Middle frontal gyrus (tissue), 1 donor: Measurements from ENCODE around the gene VSTM2B.
"Not testable (repeated sequence)": the region's sequence is repeated elsewhere in the genome, so short reads cannot be mapped to it uniquely, and the experiment has no call there.

Source experiments
- DNase-seq: peaks from one replicate; pipeline ENCODE4 v3.0.0-alpha.2; 2015; ENCODE audit warnings: low spot score; ENCODE audit errors: extremely low spot score

Gene VSTM2B

DNA sequence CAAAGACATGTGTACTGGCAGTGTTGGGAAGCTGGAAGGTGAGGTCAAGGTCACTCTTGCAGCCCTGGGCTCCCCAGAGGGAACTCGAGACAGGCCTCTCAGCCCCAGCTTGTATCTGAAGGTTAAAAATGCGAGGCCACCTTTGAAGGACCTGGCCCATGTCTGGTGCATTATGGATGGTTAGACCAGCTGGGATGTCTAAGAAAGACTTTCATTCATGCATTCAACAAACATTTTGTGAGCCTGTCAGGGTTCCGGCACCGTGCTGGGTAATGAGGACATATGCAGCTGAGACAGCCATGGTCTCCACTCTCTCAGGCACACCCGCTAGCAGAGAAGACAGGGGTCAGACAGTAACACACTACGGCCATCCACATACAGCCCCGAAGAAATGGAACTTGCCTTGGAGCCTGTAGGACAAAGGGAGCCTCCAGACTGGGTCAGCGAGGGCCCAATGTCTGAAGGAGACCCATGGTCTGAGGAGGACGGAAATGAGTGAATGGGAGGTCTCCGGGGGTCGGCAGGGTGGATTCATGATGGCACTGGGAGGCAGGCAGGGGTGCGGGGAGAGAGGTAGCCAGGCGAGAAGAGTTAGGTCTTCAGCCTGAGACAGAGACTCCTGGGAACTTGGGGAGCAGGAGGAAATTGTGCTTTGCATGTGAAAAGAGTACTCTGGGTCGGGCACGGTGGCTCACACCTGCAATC lies 19.0 kb downstream of the VSTM2B start:
- DNase-seq = no peak

DNA sequence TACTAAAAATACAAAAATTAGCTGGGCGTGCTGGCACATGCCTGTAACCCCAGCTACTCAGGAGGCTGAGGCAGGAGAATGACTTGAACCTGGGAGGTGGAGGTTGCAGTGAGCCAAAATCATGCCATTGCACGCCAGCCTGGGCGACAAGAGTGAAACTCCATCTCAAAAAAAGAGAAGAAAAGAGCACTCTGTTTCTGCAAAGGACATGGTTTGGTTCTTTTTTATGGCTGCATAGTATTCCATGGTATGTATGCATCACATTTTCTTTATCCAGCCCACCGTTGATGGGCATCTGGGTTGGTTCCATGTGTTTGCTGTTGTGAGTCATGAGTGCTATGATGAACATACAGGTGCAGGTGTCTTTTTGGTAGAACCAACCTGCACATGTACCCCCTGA lies 19.7 kb downstream of the VSTM2B start:
- not testable (repeated sequence) for DNase-seq

DNA sequence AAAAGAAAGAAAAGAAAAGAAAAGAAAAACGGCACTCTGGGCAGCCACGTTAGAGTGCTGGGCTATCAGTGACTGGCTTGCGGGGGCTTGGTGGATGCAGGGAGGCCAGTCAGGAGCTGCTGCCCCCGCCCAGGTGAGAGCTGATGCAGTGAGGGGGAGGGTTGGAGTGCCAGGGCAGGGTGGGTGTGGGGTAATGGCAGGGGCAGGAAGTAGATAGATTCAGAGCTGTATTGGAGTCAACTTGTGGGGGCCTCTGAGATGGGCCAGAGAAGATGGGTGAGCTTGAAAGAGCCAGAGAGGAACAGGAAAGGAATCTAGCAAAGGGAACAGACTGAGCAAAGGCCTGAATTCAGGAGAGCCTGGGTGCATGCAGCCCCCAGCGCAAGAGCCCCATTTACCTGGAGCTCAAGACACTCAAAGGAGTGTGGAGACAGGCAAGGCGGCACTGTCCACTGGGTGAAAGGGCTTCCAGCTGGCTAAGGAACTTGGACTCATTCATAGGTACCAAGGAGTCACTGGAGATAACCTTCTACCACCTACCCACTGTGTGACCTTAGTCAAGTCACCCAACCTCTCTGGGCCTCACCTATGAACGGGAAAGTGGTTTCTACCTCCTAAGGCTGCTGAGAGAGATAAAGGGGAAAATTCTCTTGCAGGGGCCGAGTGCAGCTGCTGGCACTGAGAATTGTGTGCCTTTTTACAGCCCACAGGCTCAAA lies 20.2 kb downstream of the VSTM2B start:
- DNase-seq = no peak

DNA sequence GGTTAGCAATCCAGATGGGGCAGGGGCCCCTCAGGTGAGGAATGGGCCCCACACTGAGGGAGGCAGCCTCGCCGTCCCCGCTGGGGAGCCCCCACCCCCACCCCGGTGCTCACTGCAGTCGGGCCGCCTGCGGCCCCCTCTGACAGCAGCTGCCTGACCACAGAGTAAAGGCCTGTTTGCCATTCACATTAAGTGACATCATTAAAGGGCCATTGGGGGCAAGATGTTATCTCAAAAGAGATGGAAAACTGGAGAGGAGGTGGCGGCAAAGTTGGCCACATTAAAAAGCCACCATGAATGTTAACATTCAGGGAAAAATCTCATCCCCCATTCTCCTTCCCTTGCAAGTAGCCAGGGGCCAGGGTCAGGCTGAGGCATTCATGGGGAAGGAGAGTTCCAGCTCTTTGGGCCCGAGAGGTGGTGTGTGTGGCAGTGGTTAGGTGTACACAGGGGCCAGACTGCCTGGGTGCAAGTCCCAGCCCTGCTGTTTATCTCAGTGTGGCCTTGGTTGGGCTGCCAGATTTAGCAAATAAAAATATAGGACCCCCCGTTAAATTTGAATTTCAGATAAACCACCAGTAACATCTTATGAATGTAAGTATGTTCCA lies 20.9 kb downstream of the VSTM2B start:
- no peak for DNase-seq

DNA sequence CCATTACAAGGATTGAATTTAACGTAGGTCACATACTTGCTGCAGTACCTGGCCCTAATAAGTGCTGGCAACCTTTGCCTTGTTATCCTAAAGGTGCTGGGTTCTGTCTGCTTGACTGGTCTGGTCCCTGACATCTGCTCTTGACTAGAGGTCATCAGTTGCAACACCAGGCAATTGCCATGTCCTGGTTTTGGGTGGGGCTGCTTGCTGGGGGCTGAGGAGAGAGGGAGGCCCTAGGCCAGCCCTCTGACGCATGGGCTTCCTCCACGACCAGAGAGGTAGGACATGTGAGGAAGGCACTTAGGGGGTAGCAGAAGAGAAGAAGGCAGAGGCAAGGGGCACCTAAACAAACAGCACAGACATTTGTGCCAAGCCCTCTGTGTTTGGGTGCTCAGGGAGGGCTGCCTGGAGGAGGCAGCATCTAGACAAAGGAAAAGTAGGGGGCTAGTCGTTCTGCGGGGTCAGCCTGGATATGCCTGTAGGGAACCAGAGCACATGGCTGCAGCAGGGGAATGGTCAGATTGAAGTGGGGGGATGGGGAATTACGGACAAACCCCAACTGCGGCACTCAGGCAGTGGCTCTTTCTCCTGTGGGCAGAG lies 21.7 kb downstream of the VSTM2B start:
- DNase-seq = no peak

DNA sequence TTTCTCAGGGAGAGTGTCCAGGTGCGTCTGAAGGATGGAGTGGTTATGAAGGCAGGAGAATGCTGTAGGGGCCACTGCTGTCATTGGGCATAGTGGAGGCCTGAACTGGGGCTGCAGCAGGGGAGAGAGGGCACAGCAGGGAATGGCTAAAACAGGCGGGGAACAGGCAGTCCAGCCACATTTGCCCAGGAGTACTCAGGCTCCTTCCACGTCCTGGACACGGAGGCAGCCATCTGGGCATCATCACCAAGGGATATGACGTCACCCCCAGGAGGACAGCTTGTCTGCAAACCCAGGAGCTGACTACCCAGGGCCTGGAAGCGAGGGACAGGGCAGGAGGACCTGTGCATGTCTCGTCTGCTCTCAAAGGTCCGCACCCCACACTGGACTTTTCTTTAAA lies 22.2 kb downstream of the VSTM2B start:
- no peak for DNase-seq

DNA sequence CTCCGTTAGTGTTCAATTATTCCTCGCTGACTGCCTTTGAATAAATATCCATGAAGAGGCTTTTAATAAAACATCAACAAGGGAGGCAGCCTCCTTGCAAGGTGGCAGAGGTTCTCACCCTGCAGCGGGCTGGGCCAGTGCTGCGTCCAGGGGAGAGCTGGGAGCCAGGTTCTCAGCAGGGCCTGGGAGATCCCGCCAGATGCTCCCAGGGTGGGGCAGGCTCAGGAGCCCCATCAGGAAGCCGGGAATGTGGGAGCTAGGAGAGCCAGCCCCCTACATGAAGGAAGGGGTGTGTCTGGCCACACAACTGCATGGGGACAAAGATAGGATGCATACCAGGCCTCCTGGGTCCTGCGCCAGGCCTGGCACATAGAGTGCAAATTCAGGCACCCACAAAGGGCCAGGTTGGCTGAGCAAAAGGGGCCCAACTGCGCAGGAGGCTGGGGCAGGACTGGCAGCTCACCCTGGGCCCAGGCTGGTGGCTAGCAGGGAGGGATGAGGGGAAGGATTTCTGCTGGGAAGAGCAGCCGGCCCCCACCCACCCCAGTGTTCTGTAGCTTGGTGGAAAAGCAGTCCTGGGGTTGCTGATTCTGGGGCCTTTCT lies 22.8 kb downstream of the VSTM2B start:
- DNase-seq = no peak

DNA sequence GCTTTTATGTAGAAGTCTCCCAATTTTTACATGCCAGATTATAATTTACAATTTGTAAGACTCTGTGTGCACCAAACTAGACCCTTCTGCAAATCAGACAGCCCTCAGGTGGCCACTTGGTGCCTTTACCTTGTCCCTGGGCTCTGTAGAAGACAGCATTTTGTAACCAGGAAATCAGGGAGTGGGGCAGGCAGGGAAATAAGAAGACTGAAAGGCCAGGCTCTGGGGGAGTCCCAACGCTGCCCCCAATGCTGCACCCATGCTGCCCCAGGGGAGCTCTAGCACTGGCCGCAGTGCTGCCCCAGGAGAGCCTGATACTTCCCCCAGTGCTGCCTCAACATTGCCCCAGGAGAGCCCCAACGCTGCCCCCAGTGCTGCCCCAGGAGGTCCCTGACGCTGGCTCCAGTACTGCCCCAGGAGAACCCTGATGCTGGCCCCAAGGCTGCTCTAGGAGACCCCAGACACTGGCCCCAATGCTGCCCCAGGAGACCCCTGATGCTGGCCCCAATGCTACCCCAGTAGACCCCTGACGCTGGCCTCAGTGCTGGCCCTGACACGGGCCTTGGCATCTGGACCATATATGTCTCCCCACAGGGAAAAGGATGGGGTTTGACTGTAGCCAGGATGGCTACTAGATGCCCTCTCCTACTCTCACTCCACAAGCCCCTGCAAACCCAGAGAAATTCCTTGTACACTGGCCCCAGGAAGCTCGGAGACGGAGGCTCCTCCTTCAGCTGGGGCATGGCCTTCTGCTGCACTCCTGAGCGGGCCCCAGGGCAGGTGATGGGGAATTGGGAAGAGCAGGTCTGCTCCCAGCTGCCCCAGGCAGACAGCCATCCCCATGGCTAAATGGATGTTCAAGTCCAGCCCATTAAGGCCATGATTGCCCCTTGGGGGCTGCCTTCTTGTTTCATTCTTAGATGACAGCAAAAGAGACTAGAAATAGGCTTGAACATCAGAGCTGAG lies 23.6 kb downstream of the VSTM2B start:
- DNase-seq = no peak

DNA sequence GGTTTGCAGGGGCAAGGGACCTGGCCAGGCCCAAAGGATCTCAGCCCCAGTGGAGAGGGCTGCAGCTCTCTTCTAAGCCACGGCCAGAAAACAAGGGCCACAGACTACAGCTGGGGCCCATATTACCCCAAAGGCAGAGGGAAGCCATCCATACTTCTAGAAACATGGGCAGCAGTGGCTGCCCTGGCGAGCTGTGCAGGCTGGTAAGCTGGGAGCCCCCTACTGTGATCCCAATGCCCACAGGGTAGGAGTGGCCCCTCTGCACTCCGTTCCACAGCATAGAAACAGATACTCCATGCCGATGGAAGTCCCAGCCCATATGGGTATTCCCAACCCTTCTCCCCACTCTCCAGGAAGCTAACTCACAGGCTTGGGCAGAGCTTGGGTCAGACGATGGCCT lies 25.1 kb downstream of the VSTM2B start:
- DNase-seq = no peak

DNA sequence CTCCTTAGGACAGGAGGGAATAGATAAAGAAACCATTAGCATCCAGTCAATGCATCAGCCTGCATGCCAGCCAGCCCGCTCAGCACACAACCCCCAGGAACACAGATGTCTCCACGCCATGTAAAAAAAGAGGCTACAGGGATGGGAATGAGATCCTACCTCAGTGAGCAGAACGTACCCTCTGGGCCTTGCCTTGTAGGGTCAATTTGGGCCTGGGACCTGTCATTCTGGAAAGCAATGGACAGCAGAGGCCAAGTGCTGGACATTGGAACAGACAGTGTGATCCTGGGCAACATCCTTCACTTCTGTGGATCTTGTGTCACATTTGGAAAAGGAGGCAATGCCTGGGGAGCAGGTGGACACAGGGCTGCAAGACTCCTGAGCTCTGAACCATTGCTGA lies 26.0 kb downstream of the VSTM2B start:
- no peak for DNase-seq

DNA sequence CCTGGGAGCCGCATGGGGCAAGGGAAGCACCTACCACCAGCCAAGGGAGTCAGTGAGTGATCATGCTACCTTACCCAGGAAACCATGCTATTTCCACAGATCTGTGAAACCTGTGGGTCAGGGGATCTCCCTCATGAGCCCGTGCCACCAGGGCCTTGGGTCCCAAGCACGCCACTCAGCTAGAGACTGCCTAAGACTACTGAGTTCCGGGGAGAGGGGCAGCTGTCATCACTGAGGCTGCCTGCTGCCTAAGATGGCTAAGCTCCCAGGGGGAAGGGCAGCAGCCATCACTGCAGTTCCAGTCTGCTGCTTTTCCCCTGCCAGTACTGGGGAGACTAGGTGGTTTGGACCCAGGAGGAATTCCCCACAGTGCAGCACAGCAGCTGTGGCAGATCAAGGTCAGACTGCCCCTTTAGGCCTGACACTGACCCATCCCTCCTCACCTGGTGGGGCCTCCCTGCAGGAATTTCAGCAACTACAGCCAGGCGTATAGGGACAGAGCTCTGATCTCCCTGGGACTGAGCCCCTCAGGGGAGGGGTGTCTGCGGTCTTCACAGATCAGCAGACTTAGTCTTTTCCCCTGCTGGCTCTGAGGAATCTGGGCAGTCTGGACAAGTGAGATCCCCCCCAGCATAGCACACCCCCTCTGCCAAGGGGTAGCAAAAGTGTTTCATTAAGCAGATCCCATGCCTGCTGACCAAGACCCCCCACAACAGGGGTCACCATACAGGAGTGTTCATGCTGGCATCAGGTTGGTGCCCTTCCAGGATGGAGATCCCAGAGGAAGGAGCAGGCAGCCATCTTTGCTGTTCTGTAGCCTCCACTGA lies 26.9 kb downstream of the VSTM2B start:
- no peak for DNase-seq

DNA sequence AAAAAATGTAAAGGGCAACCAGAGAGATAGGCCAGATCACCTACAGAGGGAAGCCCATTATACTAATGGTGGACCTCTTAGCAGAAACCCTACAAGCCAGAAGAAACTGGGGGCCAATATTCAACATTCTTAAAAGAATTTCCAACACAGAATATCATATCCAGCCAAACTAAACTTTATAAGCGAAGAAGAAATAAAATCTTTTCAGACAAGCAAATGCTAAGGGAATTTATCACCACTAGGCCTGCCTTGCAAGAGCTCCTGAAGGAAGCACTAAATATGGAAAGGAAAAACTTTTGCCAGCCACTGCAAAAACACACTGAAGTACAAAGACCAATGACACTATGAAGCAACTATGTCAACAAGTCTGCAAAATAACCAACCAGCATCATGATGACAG lies 28.4 kb downstream of the VSTM2B start:
- DNase-seq = no peak

DNA sequence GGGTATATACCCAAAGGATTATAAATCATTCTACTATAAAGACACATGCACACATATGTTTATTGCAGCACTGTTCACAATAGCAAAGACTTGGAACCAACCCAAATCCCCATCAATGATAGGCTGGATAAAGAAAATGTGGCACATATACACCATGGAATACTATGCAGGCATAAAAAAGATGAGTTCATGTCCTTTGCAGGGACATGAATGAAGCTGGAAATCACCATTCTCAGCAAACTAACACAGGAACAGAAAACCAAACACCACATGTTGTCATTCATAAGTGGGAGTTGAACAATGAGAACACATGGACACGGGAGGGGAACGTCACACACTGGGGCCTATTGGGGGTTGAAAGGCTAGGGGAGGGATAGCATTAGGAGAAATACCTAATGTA lies 33.3 kb downstream of the VSTM2B start:
- DNase-seq = not testable (repeated sequence)

DNA sequence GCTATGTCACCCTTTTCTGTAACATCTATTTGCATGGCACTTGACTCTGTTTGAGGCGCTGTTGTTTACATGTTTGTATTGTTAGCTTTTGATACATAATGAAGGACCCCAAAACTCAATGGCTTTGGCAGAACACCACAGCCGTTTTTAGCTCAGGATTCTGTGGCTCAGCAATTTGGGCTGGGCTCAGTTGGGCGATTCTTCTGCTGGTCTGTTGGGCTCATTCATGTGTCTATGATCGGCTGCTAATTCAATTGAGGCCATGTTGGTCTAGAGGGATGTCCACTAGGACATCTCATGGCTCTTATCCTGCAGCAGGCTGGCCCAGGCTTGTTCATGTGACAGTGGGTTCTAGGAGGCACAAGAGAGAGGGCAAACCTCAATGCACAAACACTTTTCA lies 33.9 kb downstream of the VSTM2B start:
- no peak for DNase-seq

DNA sequence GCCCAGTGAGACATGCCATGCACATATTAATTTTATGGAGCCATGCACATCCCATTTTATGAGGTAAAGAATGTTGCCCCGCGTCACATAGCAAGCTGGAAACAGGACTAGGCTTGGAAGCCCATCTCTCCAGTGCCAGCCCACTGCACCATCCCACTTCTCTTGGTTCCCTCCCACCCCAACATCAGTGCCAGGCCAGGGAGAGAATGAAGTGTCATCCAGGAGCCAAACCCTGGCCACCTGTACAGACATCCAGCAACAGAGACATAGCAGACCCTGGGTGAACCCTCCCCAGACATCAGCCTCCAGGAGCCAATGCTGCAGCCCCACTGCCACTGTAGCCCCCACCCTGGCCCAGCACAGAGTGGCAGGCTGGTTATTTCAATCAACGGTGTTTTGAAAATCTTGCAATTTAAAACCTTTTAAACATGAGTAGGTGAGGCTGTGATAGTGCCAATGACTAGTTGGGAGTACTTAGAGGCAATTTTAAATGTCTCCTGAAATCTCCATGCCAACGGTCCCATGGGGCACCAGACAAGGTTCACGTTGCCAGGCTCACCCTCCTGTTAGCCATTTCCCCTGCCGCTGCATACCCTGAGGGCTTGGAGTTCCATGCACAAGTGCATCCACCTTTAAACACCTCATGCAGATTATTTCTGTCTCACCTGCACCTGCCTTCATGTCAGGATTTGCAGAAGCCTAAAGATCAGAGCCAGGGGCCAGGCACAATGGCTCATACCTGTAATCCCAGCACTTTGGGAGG lies 34.7 kb downstream of the VSTM2B start:
- DNase-seq = no peak

DNA sequence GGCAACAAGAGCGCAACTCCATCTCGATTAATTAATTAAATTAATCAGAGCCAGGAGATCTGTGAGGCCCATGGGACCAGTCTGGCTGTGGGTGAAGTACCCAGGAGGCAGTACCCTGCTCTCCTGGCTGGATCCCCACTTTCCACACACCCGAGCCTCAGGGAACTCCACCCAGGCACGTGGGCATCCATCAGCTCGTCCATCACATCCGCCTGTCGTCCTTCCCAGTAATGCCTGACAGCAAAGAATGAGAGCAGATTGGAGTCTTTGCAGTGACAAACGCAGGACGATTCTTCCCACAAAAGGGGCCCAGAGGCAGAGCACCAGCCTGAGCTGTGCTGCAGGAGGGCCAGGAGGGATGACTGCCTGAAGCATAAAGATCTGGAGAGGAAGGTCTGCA lies 35.8 kb downstream of the VSTM2B start:
- no peak for DNase-seq

DNA sequence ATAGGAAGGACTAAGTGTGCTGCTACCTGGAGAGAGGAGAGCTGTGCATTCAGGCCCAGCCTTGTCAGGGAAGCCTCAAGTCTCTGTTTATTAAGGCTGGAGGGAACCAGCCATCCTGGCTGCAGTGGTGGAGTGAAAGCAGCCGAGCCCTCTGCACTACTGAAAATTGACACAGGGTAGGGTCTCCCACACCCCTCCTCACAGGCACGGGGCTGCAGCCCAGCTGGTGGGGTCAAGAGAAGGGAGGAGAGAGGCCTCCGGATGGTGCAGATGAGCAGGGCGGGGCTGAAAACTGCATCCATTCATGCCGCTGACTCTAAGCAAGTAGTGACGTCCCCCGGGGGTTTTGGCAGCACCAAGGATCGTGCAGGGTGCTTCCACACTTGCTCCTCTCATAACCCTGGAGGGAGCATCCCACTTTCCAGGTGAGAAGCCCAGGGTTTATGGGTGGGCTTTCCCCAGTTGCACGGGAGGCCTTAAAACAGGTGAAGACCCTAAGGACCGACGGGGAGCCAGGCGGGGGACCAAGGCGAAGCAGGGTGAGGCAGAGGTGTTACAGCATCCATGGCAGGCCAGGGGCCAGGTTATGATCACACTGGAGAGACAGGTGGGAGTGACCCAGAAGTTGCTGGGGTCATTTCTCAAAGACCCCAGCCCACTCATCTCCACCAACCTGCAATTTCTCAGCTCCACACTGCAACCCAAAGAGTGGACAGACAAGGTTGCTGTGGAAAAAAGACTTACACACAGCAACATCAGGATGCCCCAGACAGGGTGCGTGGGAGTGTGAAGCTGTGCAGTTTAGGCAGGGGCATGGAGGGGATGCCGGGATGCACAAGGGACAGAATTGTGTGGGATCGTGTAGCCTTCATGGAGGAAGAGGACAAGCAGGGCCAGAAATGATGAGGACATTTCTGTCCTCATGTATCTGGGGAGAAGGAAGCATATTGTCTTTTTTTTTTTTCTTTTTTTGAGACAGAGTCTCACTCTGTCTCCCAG lies 36.8 kb downstream of the VSTM2B start:
- no peak for DNase-seq
